Vagina (tissue), 2 donors: Measurements from ENCODE around the gene CBY2.
"Not testable (repeated sequence)": the region's sequence is repeated elsewhere in the genome, so short reads cannot be mapped to it uniquely, and the experiment has no call there.

ENCODE experiments used
- CTCF ChIP-seq, 3 experiments: fragments of 450-650 bp in 2 of 3; fragments of 200-600 bp in 1 of 3; sonication (generic) in 1 of 3; IDR thresholded peaks; one replicate each; pipeline ENCODE4 v1.5.1; 2017 to 2019; ENCODE audit warnings: antibody characterized with exemption in 3 of 3, mild to moderate bottlenecking in 2 of 3, moderate library complexity in 2 of 3
- POLR2A ChIP-seq, 2 donors: fragments of 450-650 bp; IDR thresholded peaks; one replicate each; pipeline ENCODE4 v1.6.1; 2017; ENCODE audit warnings: antibody characterized with exemption in 2 of 2, mild to moderate bottlenecking in 2 of 2, moderate library complexity in 2 of 2

GRCh38 chr13:45756498-45756897 lies 54.4 kb downstream of the CBY2 start:
- TF ChIP-seq CTCF, POLR2A (IDR thresholded peaks at IDR 0.05): not testable (repeated sequence)
